Left hindlimb (tissue), 1 donor: ENCODE measurements around the gene AFAP1.

ENCODE experiments used
- DNase-seq: peaks from one replicate; pipeline ENCODE4 v3.0.0-alpha.2; 2018

AFAP1 gene

DNA sequence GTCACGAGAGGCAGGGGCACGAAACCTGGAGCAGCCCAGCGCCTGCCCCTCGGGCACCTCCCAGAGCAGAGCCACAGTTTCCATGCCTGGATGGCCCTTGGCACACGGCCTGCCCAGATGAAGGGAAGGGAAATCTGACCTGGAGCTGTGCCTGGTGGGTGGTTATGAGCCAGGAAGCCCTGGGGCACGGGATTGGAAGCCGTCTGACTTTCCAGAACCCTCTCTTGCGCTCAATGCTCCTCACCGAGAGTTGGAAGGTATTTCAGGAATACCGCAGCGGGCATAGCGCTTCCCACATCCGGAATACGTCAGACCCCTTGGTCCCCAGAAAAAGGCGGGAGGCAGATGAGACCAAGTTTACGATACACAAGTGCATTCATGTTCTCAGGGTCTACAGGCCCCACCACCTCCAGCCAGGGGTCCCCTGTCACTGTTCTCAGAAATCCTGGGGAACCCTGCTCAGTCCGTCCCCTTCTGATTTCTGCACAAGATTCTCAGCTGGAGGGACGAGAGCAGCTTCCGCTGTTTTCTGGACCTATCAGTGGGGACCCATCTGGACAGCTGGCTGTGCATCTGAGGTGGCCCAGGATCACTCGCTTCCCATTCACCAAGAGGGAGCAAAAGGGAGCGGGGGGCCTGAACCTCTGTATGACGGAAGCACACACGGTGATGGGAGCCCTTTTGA, 172.9 kb downstream of the AFAP1 start:
- DNase-seq: no peak

DNA sequence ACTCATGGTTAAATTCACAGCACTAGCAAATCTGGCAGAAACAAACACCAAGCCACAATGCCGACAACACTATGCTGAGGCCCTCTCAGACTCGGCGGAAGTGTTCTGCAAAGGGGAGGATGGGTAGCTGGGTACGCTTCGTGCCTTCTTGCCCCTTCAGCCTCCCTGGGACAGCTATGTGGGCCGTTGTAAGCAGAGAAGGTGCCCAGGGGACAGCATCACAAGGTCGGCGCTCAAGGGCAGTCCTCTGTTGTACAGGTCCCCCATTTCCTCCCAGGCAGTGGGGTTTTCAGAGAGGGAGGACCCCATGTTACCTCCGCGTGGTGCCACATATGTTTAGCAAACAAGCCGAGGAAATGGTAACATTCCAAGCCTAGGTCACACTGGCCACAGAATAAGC, 173.6 kb downstream of the AFAP1 start:
- no peak for DNase-seq

DNA sequence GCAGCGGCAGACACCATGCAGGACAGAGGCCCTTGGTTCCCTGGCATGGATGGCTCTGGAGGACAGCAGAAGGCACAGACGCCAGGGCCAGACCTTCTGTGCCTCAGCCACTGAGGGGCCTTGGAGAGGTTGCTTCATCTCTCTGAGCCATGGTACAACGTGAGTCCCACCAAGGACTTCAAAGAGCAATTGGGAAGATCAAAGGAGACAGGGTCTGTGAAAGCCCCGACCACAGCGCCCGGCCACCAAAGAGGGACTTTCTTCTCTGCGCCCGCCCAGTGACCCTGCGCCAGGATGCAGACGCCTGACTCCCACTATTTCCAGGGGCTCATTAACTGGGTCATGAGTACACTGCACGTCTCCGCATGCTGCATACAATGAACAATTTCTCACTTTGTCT, 174.0 kb downstream of the AFAP1 start:
- no peak for DNase-seq

DNA sequence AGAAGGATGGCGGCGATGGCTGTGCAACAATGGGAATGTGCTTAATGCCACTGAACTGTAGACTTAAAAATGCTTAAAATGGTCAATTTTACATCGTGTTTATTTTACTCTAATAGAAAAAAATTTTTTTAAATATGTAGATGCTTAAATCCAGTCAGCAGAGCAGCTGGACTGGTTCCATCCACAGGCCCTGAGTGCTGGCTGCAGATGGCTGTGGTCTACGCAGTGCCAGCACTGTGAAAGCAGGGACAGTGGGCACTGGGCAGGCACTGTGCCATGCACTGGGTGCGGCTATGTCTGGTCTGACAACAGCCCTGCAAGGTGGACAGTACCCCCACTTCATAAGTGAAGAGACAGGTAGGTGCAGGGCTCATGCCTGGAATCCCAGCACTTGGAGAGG, 175.2 kb downstream of the AFAP1 start:
- DNase-seq: no peak

DNA sequence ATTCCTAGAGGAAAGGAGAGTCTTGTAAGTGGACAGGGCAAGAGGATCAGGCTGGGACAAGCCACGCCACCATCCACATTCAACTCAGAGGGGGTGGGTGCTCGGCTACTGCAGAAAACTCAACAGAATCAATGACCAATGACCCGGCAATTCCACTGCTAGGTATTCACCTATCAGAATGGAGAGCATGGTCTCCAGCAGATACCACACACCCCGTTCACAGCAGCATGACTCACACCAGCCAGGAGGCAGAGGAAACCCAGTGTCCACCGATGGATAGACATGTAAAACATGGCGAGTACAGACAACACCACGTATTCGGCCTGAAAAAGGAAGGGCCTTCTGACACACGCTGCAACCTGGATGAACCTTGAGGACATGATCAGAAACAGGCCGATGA, 175.9 kb downstream of the AFAP1 start:
- DNase-seq: no peak

DNA sequence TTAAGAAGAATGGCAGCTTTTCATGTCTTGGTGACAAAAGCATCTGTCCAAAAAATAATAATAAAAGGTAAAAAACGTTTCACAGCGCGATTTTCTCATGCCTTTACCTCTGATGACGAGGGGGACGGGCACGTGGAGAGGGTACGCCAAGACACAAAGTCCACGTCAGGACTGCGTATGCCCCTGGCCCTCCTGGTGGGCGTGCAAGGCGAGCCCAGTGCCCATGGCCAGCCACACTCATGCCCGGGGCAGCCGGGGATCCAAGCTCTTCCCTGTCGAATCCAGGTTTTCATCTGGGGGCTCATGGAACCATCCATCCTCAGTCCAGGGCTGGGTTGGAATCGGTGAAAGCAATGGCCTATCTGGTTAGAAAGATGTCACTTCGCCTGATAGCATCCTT, 176.6 kb downstream of the AFAP1 start:
- DNase-seq: no peak

DNA sequence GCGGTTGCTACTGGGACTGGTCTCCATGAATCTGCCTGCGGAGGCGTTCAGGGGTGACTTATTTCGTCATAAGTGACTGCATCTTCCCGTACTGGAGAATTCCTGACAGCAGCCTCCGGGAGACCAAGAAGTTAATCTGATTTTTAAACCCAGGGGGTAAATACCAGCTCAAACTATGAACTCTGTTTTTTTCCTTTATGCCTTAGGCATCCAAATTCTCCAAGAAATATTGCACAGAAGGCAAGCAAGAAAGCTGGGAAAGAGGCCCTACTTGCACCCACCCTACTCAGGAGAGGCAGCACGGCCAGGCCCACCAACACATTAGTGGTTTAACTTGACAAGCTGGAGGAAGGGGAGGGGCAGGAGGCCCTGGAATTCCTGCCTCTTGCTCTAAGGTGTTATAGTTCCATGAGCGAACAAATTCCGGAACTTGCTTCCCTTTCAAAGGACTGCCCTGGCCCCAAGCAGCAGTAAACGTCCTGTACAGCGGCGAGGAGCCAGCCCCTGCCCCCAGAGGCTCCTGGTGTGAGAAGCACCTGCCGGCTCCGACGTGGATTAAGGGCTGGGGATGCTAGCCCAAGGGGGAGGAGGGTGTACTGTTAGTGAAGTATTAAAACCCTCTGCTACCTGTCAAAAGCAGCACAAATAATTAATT, 177.2 kb downstream of the AFAP1 start:
- DNase-seq: no peak

DNA sequence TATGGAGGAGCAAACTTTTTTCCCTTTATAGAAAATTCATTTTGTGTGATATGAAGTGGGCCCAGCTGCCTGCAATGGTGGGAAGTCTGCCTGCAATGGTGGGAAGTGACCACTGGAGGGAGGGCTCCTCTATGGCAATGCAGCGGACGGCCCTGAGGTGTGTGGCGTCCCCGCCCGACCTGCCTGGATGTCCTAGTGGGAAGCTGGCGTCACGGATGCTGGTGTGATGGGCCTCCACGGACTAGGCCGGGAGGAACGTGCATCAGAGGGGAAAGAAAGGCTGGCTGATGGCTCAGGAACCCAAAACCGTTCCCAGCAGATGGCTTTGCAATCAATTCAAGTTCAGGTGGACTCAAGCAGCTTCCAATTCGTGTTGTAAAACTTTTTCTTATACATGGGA, 177.9 kb downstream of the AFAP1 start:
- DNase-seq: peak; percentile 81

DNA sequence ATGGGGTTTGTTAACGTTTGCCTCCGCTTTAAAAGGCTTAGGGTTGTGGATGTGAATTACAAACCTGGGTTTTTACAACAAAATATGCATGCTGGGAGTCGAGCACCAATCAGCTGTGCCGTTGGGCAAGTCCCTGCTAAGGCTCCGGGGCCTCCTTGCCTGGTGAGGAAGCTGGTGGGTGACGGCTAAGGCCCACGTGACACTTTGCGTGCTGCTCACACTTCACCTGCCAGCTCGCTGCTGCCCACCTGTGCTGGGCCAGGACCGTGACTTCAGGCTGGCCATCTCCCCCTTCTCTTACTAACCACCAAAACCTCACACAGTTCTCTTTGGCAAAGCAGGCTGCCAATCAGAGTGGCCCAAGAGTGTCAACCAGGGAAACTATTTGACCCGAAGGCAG, 178.3 kb downstream of the AFAP1 start:
- no peak for DNase-seq

DNA sequence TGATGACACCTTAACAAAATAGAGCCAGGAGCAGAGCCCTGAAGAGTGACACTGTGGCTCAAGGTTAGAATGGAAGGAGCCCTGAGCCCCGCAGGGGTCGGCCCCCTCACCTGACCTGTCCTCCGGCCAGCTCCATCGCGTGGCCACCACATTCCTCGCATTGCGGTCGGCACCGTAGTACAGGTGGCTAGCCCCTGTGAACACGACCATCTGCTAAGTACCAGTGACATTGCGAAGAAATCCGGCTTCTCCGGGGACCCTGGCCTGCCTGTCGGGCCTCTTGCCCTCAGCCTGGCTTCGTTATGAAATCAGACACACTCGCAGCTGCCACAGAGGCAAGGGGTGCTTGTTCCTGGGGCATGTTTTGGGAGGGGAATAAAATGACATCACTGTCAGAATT, 179.0 kb downstream of the AFAP1 start:
- DNase-seq: no peak

DNA sequence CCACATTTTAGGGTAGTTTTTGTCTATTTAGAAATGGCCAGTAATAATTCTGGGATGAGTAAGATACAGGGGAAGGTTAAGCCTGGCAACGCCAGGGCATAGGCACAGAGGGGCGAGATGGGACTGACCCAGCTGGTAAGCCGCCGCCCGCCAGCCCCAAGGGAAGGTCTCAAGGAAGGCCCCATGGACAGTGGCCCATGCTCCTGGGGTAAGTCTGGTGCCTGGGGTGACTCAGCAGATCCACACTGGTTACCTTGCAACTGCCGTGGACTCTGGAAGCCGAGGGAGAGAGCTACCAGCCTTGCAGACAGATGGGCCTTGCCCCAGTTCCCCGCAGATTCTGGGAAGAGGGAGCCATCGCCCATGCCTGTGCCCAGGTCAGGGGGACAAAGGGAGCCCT, 179.4 kb downstream of the AFAP1 start:
- DNase-seq: no peak

DNA sequence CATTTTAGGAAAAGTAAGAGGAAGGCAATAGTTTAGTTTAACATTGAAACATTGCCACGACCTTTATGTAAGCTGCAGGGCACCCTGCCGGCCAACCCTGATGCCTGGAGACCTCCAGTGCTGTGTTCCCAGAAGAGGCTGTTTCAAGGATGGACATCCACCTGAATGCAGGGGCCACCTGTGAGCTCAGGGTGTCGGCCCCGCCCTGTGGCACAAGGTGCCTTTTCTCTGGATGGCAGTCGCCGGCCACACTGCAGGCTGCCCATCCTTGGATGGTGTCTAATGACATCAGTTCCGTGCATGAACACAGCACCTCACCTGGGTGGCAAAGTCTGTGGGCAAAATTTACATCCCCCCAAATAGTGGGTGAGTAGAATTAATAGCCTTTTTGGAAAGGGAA, 180.0 kb downstream of the AFAP1 start:
- DNase-seq: no peak

DNA sequence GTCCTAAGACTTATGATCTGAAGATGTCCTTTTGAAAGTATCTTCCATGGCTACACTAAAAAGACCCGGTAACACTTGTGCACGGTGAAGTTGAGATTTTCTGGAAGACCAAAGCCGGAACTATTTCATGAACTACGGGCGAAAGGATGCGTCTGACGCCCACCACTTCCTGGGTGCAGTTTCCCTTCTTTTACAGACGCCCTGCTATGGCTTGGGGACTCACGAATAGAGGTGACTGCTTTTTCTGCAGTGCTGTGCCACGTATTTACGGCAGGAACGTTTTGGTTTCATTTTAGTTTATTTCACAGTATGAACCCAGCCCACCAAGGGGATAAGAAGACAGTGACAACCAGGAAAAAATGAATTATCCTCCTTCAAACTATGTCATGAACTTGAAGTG, 180.4 kb downstream of the AFAP1 start:
- DNase-seq: no peak

DNA sequence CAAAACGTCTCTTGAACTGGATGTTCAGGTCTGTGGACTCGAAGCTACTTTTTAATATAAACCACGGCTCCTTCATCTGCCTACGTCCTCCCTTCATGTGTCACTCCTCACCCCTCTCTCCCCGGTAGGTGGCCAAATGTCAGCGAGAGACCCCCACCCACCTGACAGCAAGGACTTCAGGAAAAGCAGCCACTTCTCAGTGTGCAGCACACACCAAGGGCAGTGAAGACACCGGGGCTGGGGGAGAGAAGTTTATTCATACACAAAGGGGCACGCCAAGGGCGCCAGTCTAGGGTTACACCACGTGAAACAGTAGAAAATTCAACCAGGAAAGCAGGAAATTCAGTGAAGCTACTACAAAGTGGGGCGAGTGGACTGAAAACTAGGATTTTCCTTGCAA, 181.2 kb downstream of the AFAP1 start:
- no peak for DNase-seq

DNA sequence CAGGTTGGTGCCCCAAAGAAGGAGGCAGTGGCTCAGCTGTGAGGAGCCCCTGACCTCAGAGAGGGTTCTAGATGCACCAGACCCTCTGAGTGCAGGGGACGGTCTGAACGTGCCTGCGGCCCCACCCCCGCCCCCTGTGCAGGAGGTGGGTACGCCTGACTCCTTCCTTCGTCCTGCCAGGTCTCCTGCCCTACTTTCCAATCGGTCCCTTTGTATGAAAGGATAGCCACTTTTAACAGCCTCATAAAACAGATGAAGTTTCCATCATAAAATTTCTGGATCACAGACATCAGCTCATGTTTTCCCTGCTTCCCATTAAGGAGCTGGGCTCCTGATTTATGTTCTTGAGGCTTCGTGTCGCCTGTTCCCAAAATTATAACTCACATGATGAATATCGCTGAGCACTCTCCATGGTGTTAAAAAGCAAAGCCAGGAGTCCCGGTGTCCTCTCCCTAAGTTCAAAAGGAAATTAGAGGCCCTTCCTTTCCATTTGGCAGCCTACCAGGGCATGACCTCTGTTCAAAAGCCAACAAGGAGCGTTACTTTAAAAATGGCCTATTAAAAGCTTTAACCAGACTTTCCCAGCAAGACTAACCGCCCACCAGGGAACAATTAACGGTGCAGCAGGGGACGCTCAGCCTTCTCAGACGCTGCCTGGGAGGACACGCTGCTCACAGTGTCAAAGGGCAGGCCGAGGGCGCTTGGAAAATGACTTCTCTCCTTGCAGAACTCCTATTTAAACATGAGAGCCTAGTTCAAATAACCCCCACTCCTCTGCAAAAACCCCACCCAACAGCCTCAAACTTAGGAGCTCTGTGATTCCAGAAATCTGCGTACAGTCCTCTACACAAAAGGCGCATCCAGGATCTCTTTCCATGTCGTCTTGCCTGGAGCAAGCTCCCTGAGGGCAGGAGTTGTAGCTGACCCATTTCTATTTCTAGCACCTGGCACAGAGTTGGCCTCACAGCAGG, 181.9 kb downstream of the AFAP1 start:
- DNase-seq: no peak

DNA sequence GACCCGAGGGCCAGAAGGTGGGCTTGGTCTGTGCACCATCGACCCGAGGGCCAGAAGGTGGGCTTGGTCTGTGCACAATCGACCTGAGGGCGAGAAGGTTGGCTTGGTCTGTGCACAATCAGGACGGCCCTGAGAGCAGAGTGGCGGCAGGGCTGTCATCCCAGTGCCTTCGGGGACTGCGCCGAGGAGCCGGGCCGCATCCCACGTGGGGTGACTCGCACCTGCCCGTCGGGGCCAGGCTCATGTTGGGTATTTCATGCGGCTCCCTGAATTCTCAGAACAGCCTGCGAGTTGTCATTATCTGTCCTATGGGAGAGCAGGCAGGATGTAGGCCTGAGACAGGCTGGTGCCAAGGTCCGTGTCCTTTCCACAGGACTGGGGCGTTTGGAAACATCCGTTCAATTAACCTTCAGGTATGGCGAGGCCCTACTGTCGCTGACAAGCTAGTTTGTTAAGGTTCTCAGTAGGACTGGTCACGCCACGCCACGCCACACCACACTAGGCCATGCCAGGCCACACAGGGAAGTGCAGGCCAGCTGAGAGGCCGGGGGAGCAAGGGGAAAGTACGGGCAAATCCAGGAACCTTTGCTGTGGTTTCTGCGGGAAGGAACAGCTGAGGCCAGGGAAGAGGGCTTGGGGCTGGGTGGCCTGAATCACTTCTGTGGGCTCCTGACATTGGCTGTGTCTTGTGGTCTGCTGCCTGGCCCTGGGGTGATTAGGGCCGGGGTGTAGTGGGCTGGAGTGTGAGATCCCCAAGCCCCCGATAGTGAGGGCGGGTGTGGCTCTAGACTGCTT, 182.9 kb downstream of the AFAP1 start:
- DNase-seq: no peak

DNA sequence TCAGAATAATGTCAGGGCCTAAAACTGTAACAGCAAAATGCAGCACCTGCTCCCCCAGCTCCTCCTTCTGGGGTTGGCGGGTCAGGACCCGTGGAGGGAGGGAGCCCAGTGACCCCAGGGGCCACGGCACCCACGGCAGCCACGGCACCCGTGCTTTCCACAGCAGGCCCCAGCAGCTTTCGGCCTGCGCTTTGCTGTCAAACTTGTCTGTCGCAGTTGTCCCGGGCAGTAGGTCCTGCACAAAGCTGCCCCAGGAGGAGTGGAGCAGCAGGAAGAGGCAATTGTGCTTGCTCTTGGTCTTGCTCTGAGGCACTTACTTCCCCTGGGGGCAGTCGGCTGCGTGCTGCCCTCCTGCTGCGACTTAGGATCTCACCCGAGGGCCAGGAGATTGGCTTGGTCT, 183.6 kb downstream of the AFAP1 start:
- DNase-seq: no peak

DNA sequence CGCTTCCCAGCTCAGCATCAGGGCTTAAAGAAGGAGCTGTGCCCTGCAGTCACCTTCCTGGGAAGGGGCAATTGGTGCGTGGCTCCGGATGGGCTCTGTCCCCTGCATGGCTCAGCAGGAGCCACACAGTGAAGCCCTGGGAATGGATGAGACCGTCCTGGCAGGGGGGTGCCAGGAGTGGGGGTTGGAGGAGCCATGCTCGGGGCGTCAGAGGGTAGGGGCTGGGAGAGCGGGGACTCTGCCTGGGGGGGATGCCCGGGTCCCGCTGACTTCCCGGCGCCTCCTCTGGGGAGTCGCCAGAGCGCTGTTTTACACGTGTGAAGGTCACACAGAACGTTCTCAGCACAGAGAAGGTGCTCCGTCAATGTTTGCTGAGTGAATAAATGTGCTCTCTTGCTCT, 184.1 kb downstream of the AFAP1 start:
- no peak for DNase-seq

DNA sequence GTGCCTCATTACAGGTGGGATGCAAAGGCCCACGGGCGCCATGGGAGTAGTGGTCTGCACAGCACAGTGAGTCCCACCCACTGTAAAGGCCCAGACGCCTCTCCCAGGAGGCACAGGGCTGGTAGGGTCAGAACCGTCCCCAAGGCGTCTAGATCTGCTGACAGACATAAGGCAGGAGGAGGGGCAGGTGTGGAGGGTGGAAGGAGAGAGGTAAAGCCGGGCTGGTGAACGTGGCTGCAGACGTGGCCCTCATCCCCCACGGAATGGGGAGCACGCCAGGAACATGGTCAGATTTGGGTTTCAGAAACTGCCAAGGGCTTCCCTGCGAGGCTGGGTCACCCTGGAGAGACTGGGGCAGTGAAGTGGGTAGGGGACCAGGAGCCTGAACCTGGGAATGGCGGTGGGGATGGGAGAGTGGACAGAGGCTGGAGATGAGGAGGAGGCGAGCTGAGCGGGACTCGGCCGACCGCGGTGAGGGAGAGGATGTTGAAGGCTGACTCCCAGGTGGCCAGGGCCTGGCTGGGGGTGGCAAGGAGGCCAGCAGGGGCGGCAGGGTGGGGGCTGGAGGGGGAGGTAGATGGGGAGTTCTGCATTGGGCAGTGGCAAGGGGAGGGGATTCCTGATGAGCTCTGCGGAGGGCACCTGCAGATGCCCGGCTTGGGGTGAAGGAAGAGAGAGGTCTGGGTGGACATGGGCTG, 184.9 kb downstream of the AFAP1 start:
- DNase-seq: no peak

DNA sequence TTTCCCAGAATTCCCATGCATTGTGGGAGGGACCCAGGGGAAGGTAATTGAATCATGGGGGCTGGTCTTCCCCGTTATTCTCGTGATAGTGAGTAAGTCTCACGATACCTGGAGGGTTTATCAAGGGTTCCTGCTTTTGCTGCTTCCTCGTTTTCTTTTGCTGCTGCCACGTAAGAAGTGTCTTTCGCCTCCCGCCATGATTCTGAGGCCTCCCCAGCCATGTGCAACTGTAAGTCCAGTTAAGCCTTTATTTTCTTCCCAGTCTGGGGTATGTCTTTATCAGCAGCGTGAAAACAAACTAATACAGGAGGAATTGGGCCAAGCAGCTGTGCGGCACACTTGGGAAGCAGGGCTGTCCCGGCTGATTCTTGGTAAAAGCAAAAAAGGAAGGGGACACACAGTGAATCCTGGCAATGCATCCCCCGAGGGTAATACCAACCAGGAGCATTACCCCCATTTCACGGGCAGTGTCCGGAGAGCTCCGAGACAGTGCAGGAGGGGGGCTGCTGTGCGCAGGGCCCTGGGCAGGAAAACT, 185.7 kb downstream of the AFAP1 start:
- DNase-seq: no peak

DNA sequence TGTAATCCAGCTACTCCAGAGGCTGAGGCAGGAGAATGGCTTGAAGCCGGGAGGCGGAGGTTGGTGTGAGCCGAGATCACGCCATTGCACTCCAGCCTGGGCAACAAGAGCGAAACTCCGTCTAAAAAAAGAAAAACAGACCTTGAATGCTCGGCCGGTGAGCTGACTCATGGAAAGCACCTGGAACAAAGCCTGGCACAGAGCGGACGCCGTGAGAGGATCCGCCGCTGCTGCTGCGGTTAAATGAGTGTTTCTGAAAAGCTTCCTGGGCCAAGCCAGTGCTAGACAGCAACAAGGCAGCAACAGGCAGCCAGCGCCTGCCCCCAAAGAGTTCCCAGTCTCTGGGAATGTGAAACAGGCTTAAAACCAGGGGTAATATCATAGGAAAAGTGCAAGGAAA, 186.4 kb downstream of the AFAP1 start:
- DNase-seq: no peak

DNA sequence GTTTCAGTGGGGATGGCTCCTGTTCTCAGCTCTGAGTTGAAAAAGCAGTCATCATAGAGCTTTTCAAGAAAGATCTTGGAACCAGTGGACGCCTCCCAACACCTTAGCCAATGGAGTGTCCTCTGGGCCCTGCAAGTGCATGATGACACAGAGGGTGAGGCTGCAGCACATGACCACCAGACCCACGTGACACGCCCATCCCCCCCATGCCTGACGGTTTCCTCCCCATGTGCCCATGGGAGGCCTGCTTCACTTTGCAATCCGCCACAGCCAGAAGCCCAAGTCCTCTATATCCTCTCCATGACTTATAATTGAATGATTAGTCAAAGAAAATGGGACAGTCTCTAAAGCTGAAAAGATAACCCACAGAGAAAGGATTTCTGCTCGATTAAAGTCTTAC, 187.0 kb downstream of the AFAP1 start:
- no peak for DNase-seq
